NCI-H524 treated with DMSO at 0.1 percent for 48 hours (cell line): ENCODE measurements around the gene EFR3B.

ENCODE experiments used
- DNase-seq: peaks from one replicate; lab custom pipeline; 2025; lab: John Stamatoyannopoulos, UW

EFR3B gene

GRCh38 chr2:25187729-25188350 is 146.0 kb downstream of the EFR3B start:
- DNase-seq, result peak; percentile 25

- DNase-seq, result no peak
These were observed 146.5 kb downstream of the EFR3B start for GRCh38 chr2:25188405-25188804.

- no peak for DNase-seq
These were observed 148.7 kb downstream of the EFR3B start for GRCh38 chr2:25190536-25190935.

- no peak for DNase-seq
These were observed 152.8 kb downstream of the EFR3B start for GRCh38 chr2:25194576-25195122.

GRCh38 chr2:25197336-25198208 is 155.7 kb downstream of the EFR3B start:
- peak; percentile 13 for DNase-seq

- no peak for DNase-seq
These were observed 156.3 kb downstream of the EFR3B start for GRCh38 chr2:25198209-25198525.

- DNase-seq, result no peak
These were observed 156.7 kb downstream of the EFR3B start for GRCh38 chr2:25198576-25198975.

GRCh38 chr2:25201265-25201664 is 159.4 kb downstream of the EFR3B start:
- DNase-seq, result no peak

GRCh38 chr2:25201794-25202193 is 159.9 kb downstream of the EFR3B start:
- DNase-seq, result no peak

GRCh38 chr2:25202275-25202674 is 160.4 kb downstream of the EFR3B start:
- no peak for DNase-seq

GRCh38 chr2:25204190-25204838 is 162.4 kb downstream of the EFR3B start:
- DNase-seq, result no peak

GRCh38 chr2:25207078-25207545 is 165.2 kb downstream of the EFR3B start:
- DNase-seq, result no peak
